GM04504 (cell line): Measurements from ENCODE around the gene PIP5K1C.
"Not testable (repeated sequence)": the region's sequence is repeated elsewhere in the genome, so short reads cannot be mapped to it uniquely, and the experiment has no call there.

Experiments
- DNase-seq: peaks from one replicate; pipeline ENCODE4 v3.0.0-alpha.2; 2012; ENCODE audit warnings: low read depth

PIP5K1C gene

DNA sequence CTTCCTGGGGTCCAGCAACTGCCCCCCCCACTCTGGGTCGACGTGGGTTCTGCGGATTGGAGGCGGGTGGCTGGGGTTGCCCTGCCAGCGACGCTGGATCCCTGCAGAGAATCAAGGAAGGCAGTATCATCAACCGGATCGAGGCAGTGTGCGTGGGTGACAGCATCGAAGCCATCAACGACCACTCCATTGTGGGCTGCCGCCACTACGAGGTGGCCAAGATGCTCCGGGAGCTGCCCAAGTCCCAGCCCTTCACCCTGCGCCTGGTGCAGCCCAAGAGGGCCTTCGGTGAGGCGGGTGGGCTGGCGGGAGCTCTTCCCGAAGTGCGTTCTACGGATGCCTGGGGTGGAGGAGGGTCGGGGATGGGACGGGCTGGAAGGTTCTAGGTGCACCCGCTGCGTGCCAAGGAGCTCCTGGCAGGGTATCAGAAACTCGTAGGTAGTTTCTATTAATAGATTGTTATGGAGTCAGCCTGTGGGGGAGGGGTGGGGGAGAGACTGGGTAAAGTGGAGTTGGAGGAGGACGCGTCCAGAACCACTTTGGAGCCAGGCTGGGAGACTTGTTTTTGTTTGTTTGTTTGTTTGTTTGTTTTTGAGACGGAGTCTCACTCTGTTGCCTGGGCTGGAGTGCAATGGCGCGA lies 113.4 kb downstream of the PIP5K1C start:
- no peak for DNase-seq

DNA sequence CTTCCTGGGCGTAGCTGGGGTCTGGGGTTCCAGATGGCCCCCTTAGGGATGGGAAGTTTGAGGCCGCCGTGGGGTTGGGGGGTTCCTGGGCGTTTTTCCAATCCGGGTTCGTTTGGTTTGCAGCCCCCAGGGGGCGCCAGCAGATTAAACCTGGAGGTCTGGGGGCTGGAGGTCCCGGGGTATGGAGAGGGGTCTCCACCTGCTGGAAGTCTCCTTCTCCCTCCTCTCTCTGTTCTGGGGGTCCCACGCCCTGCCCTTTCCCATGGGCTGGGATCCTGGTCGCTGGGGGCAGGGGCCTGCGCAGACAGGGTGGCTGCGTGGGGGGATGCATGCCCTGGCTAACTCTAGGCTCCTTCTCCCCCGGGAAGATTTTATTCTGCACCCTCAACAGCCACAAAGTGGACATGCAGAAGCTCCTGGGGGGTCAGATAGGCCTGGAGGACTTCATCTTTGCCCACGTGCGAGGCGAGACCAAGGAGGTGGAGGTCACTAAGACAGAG lies 114.1 kb downstream of the PIP5K1C start:
- DNase-seq: no peak

DNA sequence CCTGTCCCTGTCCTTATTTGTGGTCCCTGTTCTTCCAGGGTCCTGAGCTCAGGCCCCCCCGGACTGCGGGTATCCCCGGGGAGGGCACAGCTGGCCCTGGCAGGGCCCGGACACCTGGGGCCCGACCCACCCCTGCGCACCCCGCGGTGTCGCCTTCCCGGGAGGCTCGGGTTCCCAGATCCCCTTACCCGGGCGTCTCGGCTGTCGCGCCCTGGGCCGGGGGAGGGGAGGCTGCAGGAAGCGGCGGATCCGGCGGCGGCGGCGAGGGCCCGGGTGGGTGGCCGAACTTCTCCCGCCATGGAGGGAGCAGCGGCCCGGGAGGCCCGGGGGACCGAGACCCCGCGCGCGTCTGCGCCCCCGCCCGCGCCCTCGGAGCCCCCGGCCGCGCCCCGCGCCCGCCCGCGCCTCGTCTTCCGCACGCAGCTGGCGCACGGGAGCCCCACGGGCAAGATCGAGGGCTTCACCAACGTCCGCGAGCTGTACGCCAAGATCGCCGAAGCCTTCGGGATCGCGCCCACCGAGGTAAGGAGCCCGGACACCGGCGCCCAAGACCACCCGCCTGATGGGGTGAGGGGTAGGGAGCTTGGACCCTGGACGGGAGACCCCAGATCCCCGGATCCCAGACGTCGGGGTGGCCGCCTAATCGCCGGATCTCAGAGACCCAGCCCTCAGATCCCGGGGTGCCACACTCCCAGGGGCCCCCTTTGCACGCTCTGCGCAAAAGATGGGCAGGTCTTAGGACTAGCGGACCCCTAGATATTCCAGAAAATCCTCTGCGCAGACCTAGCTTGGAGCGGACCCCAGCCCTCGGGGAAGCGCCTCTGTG lies 114.8 kb downstream of the PIP5K1C start, which contains the start of gene GIPC3:
GIPC3 (plus strand) TSS at position 178 of the 826 bp plus-strand sequence; CDS start at position 298, 120 bp downstream.
- no peak for DNase-seq

DNA sequence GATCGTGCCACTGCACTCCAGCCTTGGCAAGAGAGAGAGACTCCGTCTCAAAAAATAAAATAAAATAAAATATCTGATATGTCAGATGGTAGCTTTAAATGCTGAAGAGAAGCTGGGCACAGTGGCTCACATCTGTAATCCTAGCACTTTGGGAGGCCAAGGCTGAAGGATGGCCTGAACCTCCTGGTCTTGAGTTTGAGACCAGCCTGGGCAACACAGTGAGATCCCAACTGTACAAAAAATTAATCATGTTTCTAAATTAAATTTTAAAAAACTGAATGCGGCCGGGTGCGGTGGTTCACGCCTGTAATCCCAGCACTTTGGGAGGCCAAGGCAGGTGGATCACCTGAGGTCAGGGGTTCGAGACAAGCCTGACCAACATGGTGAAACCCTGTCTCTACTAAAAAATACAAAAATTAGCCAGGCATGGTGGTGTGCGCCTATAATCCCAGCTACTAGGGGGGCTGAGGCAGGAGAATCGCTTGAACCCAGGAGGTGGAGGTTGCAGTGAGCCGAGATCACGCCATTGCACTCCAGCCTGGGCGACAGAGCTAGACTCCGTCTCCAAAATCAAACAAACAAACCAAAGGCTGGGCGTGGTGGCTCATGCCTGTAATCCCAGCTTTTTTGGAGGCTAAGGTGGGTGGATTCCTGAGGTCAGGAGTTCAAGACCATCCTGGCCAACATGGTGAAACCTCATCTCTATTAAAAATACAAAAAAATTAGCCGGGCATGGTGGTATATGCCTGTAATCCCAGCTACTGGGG lies 116.0 kb downstream of the PIP5K1C start:
- DNase-seq: not testable (repeated sequence)

DNA sequence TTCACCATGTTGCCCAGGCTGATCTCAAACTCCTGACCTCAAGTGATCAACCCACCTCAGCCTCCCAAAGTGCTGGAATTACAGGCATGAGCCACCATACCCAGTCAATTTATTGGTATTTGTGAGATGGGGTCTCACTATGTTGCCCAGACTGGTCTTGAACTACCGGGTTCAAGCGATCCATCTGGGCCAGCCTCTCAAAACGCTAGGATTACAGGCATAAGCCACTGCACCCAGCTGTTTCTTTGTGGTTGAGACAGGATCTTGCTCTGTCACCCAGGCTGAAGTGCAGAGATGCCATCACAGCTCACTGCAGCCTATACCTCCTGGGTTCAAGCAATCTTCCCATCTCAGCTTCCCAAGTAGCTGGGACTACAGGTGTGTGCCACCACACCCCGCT lies 118.5 kb downstream of the PIP5K1C start:
- DNase-seq: not testable (repeated sequence)
